ENCODE measurements around the gene PKN2. TPM values are rescaled to one million over a fixed set of nuclear protein-coding genes. Genes with fewer than 3 reads are reported as not detected.

PKN2 gene
- total RNA-seq, 4 donors from 2014 or later = 47.5 to 89.9 (median 55.5) TPM

GRCh38 chr1:88737338-88737927, 53.4 kb downstream of the PKN2 start:
- H3K36me3 ChIP-seq = no peaks in the 10 kb centered on the region
- 72 to 91% methylated on average over 3 of the region's 3 CpGs for WGBS, 2 donors
- H3K27me3 ChIP-seq = no peaks in the 10 kb centered on the region
- H3K27ac ChIP-seq = no peak overlapping the region
- DNase-seq = no peak
- H3K4me3 ChIP-seq (replicated peaks in 1 of 3) = no peak overlapping the region
- intact Hi-C loops (cut with DNase I) = no loop called here
- H3K9me3 ChIP-seq = no peaks in the 10 kb centered on the region
- TF ChIP-seq POLR2A (IDR thresholded peaks at IDR 0.05) (no peak), CTCF (IDR thresholded peaks at IDR 0.05) (no peak)
- H3K4me1 ChIP-seq = peaks cover 0 to 12% of the 10 kb centered on the region in 2 donors

GRCh38 chr1:88740784-88741183, 56.7 kb downstream of the PKN2 start:
- no peak for DNase-seq
- TF ChIP-seq POLR2A (IDR thresholded peaks at IDR 0.05) (no peak), CTCF (IDR thresholded peaks at IDR 0.05) (no peak)
- no peaks in the 10 kb centered on the region for H3K27me3 ChIP-seq
- WGBS, 2 donors = 70 to 75% methylated on average over 3 of the region's 3 CpGs
- no peak overlapping the region for H3K4me3 ChIP-seq (replicated peaks in 1 of 3)
- H3K27ac ChIP-seq = no peak overlapping the region
- peaks cover 0 to 12% of the 10 kb centered on the region in 2 donors for H3K4me1 ChIP-seq
- no peaks in the 10 kb centered on the region for H3K9me3 ChIP-seq
- intact Hi-C loops (cut with DNase I) = no loop called here
- no peaks in the 10 kb centered on the region for H3K36me3 ChIP-seq

GRCh38 chr1:88741413-88741812, 57.3 kb downstream of the PKN2 start:
- H3K9me3 ChIP-seq = no peaks in the 10 kb centered on the region
- WGBS, 2 donors = 81 to 87% methylated on average over 2 of the region's 2 CpGs
- intact Hi-C loops (cut with DNase I) = no loop called here

GRCh38 chr1:88742531-88742930, 58.5 kb downstream of the PKN2 start:
- 81 to 87% methylated on average over 6 of the region's 6 CpGs for WGBS, 2 donors
- Histone ChIP-seq H3K27ac (no peak overlapping the region), H3K36me3 (no peaks in the 10 kb centered on the region), H3K4me3 (replicated peaks in 1 of 3) (no peak overlapping the region), H3K27me3 (no peaks in the 10 kb centered on the region), H3K9me3 (no peaks in the 10 kb centered on the region), H3K4me1 (peaks cover 0 to 12% of the 10 kb centered on the region in 2 donors)
- no peak for TF ChIP-seq POLR2A (IDR thresholded peaks at IDR 0.05)
- TF ChIP-seq CTCF (IDR thresholded peaks at IDR 0.05) = no peak
- DNase-seq = no peak
- intact Hi-C loops (cut with DNase I) = no loop called here

More at GRCh38 chr1:88741413-88741812, 57.3 kb downstream of the PKN2 start:
- TF ChIP-seq CTCF (IDR thresholded peaks at IDR 0.05) (no peak), POLR2A (IDR thresholded peaks at IDR 0.05) (no peak)
- Histone ChIP-seq H3K36me3 (no peaks in the 10 kb centered on the region), H3K27me3 (no peaks in the 10 kb centered on the region), H3K4me3 (replicated peaks in 1 of 3) (no peak overlapping the region), H3K4me1 (peaks cover 0 to 12% of the 10 kb centered on the region in 2 donors), H3K27ac (no peak overlapping the region)
- DNase-seq = no peak

GRCh38 chr1:88744142-88744541, 60.1 kb downstream of the PKN2 start:
- intact Hi-C loops (cut with DNase I) = no loop called here
- Histone ChIP-seq H3K4me1 (no peaks in the 10 kb centered on the region), H3K27me3 (no peaks in the 10 kb centered on the region), H3K36me3 (no peaks in the 10 kb centered on the region), H3K4me3 (replicated peaks in 1 of 3) (no peak overlapping the region), H3K9me3 (no peaks in the 10 kb centered on the region), H3K27ac (no peak overlapping the region)
- no peak for DNase-seq
- TF ChIP-seq CTCF (IDR thresholded peaks at IDR 0.05) (no peak), POLR2A (IDR thresholded peaks at IDR 0.05) (no peak)
- WGBS, 2 donors = 96 to 100% methylated on average over 3 of the region's 3 CpGs

All from thyroid gland (tissue), 4 donors.